Islet precursor cell (in vitro differentiated cells): ENCODE results near the gene PRPF40B.

Source experiments
- DNase-seq: peaks from one replicate; pipeline ENCODE4 v3.0.0-alpha.2; 2018

Gene PRPF40B

GRCh38 chr12:49689785-49690184, 66.4 kb downstream of the PRPF40B start:
- DNase-seq, result no peak

GRCh38 chr12:49692851-49693250, 69.5 kb downstream of the PRPF40B start:
- no peak for DNase-seq

DNA sequence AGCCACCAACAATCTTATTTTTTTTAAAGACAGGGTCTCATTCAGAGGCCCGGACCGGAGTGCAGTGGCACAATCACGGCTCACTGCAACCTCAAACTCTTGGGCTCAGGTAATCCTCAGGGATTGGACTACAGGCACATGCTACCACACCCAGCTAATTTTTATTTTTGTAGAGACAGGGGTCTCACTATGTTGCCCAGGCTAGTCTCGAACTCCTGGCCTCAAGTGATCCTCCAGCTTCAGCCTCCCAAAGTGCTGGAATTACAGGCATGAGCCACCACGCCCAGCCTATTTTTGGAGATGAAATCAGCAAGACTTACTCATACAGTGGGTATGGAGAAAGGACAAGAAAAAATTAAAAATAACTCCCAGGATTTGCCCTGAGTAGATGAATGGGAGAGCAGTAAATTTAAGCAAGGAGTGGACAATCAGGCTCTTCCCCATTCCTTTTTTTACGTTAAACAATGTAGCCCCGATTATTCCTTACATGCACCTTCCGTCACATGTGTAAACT, 70.6 kb downstream of the PRPF40B start:
- no peak for DNase-seq
